Liver (tissue), 9 donors: Measurements from ENCODE around the gene UVSSA. TPM values are rescaled to one million over a fixed set of nuclear protein-coding genes. Genes with fewer than 3 reads are reported as not detected.

ENCODE experiments used
- DNase-seq: peaks from one replicate; pipeline ENCODE4 v3.0.0-alpha.2; 2017; ENCODE audit warnings: low spot score
- H3K27ac ChIP-seq, 2 donors: one replicate each; pipeline ENCODE4 v1.7.0; 2013; ENCODE audit warnings: inconsistent platforms in 2 of 2, low read length in 2 of 2, control low read depth in 1 of 2, low read depth in 1 of 2, mild to moderate bottlenecking in 1 of 2
- H3K27me3 ChIP-seq, 4 donors: one replicate each; pipeline versions ENCODE4 v1.6.1 to v1.7.0; 2013; ENCODE audit warnings: low read length in 3 of 4, inconsistent platforms in 1 of 4, mild to moderate bottlenecking in 1 of 4, moderate library complexity in 1 of 4; ENCODE audit not compliant: control insufficient read depth in 4 of 4, insufficient read depth in 4 of 4
- H3K36me3 ChIP-seq, 4 donors: one replicate each; pipeline versions ENCODE4 v1.6.1 to v1.7.0; 2013; ENCODE audit warnings: low read length in 3 of 4, mild to moderate bottlenecking in 3 of 4, low read depth in 1 of 4, moderate library complexity in 1 of 4; ENCODE audit not compliant: control insufficient read depth in 4 of 4, insufficient read depth in 3 of 4
- H3K4me1 ChIP-seq, 4 donors: one replicate each; pipeline versions ENCODE4 v1.6.1 to v1.7.0; 2013; ENCODE audit warnings: low read length in 3 of 4, mild to moderate bottlenecking in 3 of 4, moderate library complexity in 1 of 4; ENCODE audit not compliant: control insufficient read depth in 4 of 4, insufficient read depth in 4 of 4
- H3K4me3 ChIP-seq, 3 donors: one replicate each; pipeline versions ENCODE4 v1.6.1 to v1.7.0; 2013; ENCODE audit warnings: low read length in 3 of 3, control low read depth in 1 of 3, low read depth in 1 of 3, mild to moderate bottlenecking in 1 of 3
- H3K9ac ChIP-seq, 2 donors: one replicate each; pipeline ENCODE4 v1.7.0; 2013; ENCODE audit warnings: low read length in 2 of 2, mild to moderate bottlenecking in 2 of 2, moderate library complexity in 2 of 2, control low read depth in 1 of 2, low read depth in 1 of 2
- H3K9me3 ChIP-seq, 4 donors: one replicate each; pipeline versions ENCODE4 v1.6.1 to v1.7.0; 2013; ENCODE audit warnings: low read length in 3 of 4; ENCODE audit not compliant: control insufficient read depth in 4 of 4
- EGR1 ChIP-seq, 2 donors: IDR thresholded peaks; 2 replicates each; pipeline ENCODE4 v1.6.1; 2016 to 2018; ENCODE audit warnings: antibody characterized with exemption in 2 of 2, low read depth in 2 of 2
- FOXA1 ChIP-seq: IDR thresholded peaks from 2 replicates; pipeline ENCODE4 v1.6.1; 2016; ENCODE audit warnings: antibody characterized with exemption
- FOXA2 ChIP-seq: IDR thresholded peaks from 2 replicates; pipeline ENCODE4 v1.6.1; 2016; ENCODE audit warnings: antibody characterized with exemption
- HNF4A ChIP-seq, 2 donors: conservative IDR thresholded peaks; 2 replicates each; pipeline ENCODE4 v1.6.1; 2016; ENCODE audit warnings: antibody characterized with exemption in 2 of 2, mild to moderate bottlenecking in 2 of 2
- HNF4G ChIP-seq: IDR thresholded peaks from 2 replicates; pipeline ENCODE4 v1.6.1; 2016; ENCODE audit warnings: antibody characterized with exemption
- JUND ChIP-seq, 2 donors: IDR thresholded peaks; 2 replicates each; pipeline ENCODE4 v1.6.1; 2016; ENCODE audit warnings: antibody characterized with exemption in 2 of 2
- RAD21 ChIP-seq, 2 donors: IDR thresholded peaks; 2 replicates each; pipeline ENCODE4 v1.6.1; 2016; ENCODE audit warnings: antibody characterized with exemption in 2 of 2, mild to moderate bottlenecking in 2 of 2
- RXRA ChIP-seq, 2 donors: IDR thresholded peaks; 2 replicates each; pipeline ENCODE4 v1.6.1; 2017 to 2018; ENCODE audit warnings: antibody characterized with exemption in 2 of 2, mild to moderate bottlenecking in 1 of 2
- SP1 ChIP-seq: IDR thresholded peaks from 2 replicates; pipeline ENCODE4 v1.6.1; 2018; ENCODE audit warnings: antibody characterized with exemption, mild to moderate bottlenecking
- TAF1 ChIP-seq: conservative IDR thresholded peaks from 2 replicates; pipeline ENCODE4 v1.6.1; 2016; ENCODE audit warnings: antibody characterized with exemption, mild to moderate bottlenecking
- YY1 ChIP-seq: IDR thresholded peaks from 2 replicates; pipeline ENCODE4 v1.6.1; 2016; ENCODE audit warnings: antibody characterized with exemption, mild to moderate bottlenecking
- WGBS: extraction: QIAGEN DNeasy Blood & Tissue Kit; methylation state at CpG from one replicate; pipeline ENCODE4 v1.1.7; 2013; 5-methylcytosine and 5-hydroxymethylcytosine counted together
- polyA plus RNA-seq, 2 donors: library from polyadenylated mRNA; stranded (reverse) in 1 of 2; unstranded in 1 of 2; fragments of 200-250 nt in 1 of 2; fragments of >200 nt in 1 of 2; fragmentation: Nextera tagmentation in 1 of 2; extraction: Ambion mirVana in 1 of 2; gene quantifications; one replicate each; pipeline versions ENCODE4 v1.2.1 to v1.2.3, GENCODE V29; 2013 to 2015
- total RNA-seq, 2 donors: library from RNA; depleted of rRNA; stranded (reverse); fragments of >200 nt; gene quantifications; one replicate each; pipeline ENCODE4 v1.2.3, GENCODE V29; 2014
- TF ChIP-seq, protein P1 (sequence below): IDR thresholded peaks from 2 replicates; pipeline ENCODE4 v1.6.1; 2016; ENCODE audit warnings: antibody characterized with exemption
- TF ChIP-seq, protein P2 (sequence below): IDR thresholded peaks from 2 replicates; pipeline ENCODE4 v1.6.1; 2016; ENCODE audit warnings: antibody characterized with exemption
- TF ChIP-seq, protein P3 (sequence below): IDR thresholded peaks from 2 replicates; pipeline ENCODE4 v1.6.1; 2016; ENCODE audit warnings: antibody characterized with exemption
- TF ChIP-seq, protein P4 (sequence below): IDR thresholded peaks from 2 replicates; pipeline ENCODE4 v1.6.1; 2016; ENCODE audit warnings: antibody characterized with exemption, mild to moderate bottlenecking
- donor health status: healthy.
- donor health status: healthy.
- donor health status: healthy.
- donor health status: healthy.
- donor health status: healthy.

Gene UVSSA
- total and polyA plus RNA-seq, 4 donors: 2.2 to 18.3 (median 3.6) TPM

DNA sequence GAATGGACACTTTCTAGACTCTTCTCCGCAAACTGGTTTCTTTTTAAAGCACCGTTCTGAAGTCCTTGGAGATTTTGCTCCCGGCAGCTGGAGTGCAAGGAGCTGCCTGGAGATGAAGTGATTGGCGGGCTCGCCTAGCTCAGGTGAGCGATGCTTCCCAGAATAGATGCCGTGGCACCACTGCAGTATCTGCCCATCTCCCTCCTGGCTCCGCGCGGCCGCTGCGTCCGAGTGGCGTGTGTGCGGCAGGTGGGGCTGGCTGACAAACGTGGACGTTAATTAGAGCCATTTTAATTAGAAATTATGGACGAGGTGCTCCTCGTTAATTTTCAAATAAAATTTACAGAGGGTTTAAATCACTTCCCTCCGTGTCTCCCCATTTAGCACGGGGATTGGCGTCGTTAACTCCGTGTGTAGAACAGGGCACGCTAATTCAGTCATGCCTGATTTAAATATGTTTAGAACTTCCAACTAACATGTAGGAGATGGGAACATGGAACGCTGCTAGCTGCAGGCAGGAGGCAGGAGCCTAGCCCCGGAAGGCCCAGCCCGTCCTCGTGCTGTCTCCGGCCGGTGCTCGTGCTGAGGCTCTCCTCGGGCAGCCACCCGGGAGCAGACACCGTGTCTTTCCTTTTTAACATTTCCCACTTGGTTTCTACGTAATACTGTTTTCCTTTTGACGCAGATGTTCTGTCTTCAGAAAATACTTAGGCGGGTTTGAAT lies 11.6 kb downstream of the UVSSA start:
- no peak overlapping the region for H3K27ac ChIP-seq
- no peak for TF ChIP-seq FOXA2
- no peaks in the 10 kb centered on the region for H3K4me1 ChIP-seq
- no peaks in the 10 kb centered on the region for H3K27me3 ChIP-seq
- DNase-seq: no peak
- 96% methylated on average over 38 of the region's 38 CpGs for WGBS
- no peaks in the 10 kb centered on the region for H3K9me3 ChIP-seq
- no peak overlapping the region for H3K4me3 ChIP-seq
- H3K9ac ChIP-seq: no peak overlapping the region
- peaks cover 0 to 26% (median 9%) of the 10 kb centered on the region in 4 donors for H3K36me3 ChIP-seq

DNA sequence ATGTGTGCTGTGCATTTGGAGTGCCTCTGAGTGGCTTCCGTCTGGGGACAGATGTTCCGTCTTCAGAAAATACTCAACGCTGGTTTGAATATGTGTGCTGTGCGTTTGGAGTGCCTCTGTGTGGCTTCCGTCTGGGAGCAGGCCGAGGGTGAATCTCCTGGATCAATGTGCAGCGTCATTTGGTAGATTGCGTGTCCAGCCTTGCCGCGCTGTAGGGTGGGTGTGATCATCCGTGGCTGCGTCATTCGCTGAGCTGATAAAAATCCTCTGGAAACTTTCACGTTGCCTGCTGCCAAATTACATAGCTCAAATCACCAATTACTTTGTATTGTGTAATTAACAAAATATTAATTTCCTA lies 12.1 kb downstream of the UVSSA start:
- H3K36me3 ChIP-seq: peaks cover 0 to 24% (median 9%) of the 10 kb centered on the region in 4 donors

More for the DNA sequence above, 12.1 kb downstream of the UVSSA start:
- H3K27me3 ChIP-seq: no peaks in the 10 kb centered on the region
- no peak for DNase-seq
- no peak for TF ChIP-seq SP1
- TF ChIP-seq YY1: no peak
- TF ChIP-seq JUND (IDR thresholded peaks at IDR 0.05): no peak
- TF ChIP-seq, protein P1, sequence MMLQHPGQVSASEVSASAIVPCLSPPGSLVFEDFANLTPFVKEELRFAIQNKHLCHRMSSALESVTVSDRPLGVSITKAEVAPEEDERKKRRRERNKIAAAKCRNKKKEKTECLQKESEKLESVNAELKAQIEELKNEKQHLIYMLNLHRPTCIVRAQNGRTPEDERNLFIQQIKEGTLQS: no peak
- no peak for TF ChIP-seq RXRA (IDR thresholded peaks at IDR 0.05)
- no peak for TF ChIP-seq HNF4G
- no peak for TF ChIP-seq FOXA2
- TF ChIP-seq, protein P2, sequence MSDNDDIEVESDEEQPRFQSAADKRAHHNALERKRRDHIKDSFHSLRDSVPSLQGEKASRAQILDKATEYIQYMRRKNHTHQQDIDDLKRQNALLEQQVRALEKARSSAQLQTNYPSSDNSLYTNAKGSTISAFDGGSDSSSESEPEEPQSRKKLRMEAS: no peak
- TF ChIP-seq, protein P3, sequence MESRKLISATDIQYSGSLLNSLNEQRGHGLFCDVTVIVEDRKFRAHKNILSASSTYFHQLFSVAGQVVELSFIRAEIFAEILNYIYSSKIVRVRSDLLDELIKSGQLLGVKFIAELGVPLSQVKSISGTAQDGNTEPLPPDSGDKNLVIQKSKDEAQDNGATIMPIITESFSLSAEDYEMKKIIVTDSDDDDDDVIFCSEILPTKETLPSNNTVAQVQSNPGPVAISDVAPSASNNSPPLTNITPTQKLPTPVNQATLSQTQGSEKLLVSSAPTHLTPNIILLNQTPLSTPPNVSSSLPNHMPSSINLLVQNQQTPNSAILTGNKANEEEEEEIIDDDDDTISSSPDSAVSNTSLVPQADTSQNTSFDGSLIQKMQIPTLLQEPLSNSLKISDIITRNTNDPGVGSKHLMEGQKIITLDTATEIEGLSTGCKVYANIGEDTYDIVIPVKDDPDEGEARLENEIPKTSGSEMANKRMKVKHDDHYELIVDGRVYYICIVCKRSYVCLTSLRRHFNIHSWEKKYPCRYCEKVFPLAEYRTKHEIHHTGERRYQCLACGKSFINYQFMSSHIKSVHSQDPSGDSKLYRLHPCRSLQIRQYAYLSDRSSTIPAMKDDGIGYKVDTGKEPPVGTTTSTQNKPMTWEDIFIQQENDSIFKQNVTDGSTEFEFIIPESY: no peak
- no peak for TF ChIP-seq RAD21 (IDR thresholded peaks at IDR 0.05)
- TF ChIP-seq EGR1 (IDR thresholded peaks at IDR 0.05; ENCODE audit: low read depth in 2 of 2): no peak
- TF ChIP-seq, protein P4, sequence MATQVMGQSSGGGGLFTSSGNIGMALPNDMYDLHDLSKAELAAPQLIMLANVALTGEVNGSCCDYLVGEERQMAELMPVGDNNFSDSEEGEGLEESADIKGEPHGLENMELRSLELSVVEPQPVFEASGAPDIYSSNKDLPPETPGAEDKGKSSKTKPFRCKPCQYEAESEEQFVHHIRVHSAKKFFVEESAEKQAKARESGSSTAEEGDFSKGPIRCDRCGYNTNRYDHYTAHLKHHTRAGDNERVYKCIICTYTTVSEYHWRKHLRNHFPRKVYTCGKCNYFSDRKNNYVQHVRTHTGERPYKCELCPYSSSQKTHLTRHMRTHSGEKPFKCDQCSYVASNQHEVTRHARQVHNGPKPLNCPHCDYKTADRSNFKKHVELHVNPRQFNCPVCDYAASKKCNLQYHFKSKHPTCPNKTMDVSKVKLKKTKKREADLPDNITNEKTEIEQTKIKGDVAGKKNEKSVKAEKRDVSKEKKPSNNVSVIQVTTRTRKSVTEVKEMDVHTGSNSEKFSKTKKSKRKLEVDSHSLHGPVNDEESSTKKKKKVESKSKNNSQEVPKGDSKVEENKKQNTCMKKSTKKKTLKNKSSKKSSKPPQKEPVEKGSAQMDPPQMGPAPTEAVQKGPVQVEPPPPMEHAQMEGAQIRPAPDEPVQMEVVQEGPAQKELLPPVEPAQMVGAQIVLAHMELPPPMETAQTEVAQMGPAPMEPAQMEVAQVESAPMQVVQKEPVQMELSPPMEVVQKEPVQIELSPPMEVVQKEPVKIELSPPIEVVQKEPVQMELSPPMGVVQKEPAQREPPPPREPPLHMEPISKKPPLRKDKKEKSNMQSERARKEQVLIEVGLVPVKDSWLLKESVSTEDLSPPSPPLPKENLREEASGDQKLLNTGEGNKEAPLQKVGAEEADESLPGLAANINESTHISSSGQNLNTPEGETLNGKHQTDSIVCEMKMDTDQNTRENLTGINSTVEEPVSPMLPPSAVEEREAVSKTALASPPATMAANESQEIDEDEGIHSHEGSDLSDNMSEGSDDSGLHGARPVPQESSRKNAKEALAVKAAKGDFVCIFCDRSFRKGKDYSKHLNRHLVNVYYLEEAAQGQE: no peak
- no peak for TF ChIP-seq HNF4A (conservative IDR thresholded peaks at IDR 0.05)
- TF ChIP-seq FOXA1: no peak
- TF ChIP-seq TAF1: no peak
- no peak overlapping the region for H3K9ac ChIP-seq
- WGBS: 94% methylated on average over 14 of the region's 14 CpGs
- no peaks in the 10 kb centered on the region for H3K9me3 ChIP-seq
- no peak overlapping the region for H3K27ac ChIP-seq
- no peaks in the 10 kb centered on the region for H3K4me1 ChIP-seq
- no peak overlapping the region for H3K4me3 ChIP-seq
